ENCODE data around the gene GTF3C5.
"Not testable (repeated sequence)": the region's sequence is repeated elsewhere in the genome, so short reads cannot be mapped to it uniquely, and the experiment has no call there.

Gene GTF3C5

DNA sequence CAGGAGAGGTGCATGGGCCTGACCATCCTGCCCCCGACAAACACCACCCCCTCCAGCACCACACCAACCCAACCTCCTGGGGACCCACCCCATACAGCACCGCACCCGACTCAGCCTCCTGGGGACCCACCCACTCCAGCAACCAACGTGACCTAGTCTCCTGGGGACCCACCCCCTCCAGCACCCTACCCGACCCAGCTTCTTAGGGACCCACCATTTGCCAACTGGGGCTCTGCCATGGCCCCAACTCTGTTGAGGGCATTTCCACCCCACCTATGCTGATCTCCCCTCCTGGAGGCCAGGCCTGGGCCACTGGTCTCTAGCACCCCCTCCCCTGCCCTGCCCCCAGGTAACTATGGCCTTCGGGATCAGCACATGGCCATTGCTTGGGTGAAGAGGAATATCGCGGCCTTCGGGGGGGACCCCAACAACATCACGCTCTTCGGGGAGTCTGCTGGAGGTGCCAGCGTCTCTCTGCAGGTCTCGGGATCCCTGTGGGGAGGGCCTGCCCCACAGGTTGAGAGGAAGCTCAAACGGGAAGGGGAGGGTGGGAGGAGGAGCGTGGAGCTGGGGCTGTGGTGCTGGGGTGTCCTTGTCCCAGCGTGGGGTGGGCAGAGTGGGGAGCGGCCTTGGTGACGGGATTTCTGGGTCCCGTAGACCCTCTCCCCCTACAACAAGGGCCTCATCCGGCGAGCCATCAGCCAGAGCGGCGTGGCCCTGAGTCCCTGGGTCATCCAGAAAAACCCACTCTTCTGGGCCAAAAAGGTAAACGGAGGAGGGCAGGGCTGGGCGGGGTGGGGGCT lies 35.6 kb downstream of the GTF3C5 start:
- H3K4me3 ChIP-seq (ENCODE audit: low read length), result no peak overlapping the region
- TF ChIP-seq CTCF (conservative IDR thresholded peaks at IDR 0.05; ENCODE audit: low read length), result no peak
- DNase-seq (ENCODE audit: low read depth), result no peak

DNA sequence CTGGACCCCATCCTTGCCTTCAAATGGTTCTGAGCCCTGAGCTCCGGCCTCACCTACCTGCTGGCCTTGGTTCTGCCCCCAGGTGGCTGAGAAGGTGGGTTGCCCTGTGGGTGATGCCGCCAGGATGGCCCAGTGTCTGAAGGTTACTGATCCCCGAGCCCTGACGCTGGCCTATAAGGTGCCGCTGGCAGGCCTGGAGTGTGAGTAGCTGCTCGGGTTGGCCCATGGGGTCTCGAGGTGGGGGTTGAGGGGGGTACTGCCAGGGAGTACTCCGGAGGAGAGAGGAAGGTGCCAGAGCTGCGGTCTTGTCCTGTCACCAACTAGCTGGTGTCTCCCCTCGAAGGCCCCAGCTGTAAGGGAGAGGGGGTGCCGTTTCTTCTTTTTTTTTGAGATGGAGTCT lies 36.2 kb downstream of the GTF3C5 start:
- no peak for TF ChIP-seq CTCF (conservative IDR thresholded peaks at IDR 0.05; ENCODE audit: low read length)
- no peak for DNase-seq (ENCODE audit: low read depth)
- H3K4me3 ChIP-seq (ENCODE audit: low read length), result no peak overlapping the region

- TF ChIP-seq CTCF (conservative IDR thresholded peaks at IDR 0.05; ENCODE audit: low read length), result no peak
- no peak overlapping the region for H3K4me3 ChIP-seq (ENCODE audit: low read length)
- DNase-seq (ENCODE audit: low read depth), result no peak
These were observed 37.0 kb downstream of the GTF3C5 start for GRCh38 chr9:133067813-133068212.

DNA sequence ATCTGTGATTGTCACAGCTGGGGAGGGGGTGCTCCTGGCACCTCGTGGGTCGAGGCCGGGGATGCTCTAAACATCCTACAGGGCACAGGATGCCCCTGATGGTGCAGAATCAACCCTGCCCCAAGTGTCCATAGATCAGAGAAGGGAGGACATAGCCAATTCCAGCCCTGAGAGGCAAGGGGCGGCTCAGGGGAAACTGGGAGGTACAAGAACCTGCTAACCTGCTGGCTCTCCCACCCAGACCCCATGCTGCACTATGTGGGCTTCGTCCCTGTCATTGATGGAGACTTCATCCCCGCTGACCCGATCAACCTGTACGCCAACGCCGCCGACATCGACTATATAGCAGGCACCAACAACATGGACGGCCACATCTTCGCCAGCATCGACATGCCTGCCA lies 37.6 kb downstream of the GTF3C5 start:
- DNase-seq (ENCODE audit: low read depth); H3K4me3 ChIP-seq (ENCODE audit: low read length): not testable (repeated sequence)

GRCh38 chr9:133070500-133070961 lies 39.7 kb downstream of the GTF3C5 start:
- DNase-seq (ENCODE audit: low read depth); H3K4me3 ChIP-seq (ENCODE audit: low read length): not testable (repeated sequence)

GRCh38 chr9:133070985-133071384 lies 40.2 kb downstream of the GTF3C5 start:
- DNase-seq (ENCODE audit: low read depth); H3K4me3 ChIP-seq (ENCODE audit: low read length): not testable (repeated sequence)

- no peak overlapping the region for H3K4me3 ChIP-seq (ENCODE audit: low read length)
- DNase-seq (ENCODE audit: low read depth), result no peak
- no peak for TF ChIP-seq CTCF (conservative IDR thresholded peaks at IDR 0.05; ENCODE audit: low read length)
These were observed 40.8 kb downstream of the GTF3C5 start for GRCh38 chr9:133071484-133072150.

DNA sequence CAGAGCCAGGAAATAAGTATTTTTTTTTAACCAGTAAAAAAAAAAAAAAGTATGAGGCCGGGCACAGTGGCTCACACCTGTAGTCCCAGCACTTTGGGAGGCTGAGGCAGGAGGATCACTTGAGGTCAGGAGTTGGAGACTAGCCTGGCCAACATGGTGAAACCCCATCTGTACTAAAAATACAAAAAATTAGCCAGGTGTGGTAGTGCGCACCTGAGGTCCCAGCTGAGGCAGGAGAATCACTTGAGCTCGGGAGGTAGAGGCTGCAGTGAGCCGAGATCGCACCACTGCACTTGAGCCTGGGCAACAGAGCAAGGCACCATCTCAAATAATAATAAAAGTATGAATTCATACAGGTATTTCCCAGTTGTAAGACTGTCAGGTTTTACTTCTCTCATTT lies 41.4 kb downstream of the GTF3C5 start:
- not testable (repeated sequence) for DNase-seq (ENCODE audit: low read depth); H3K4me3 ChIP-seq (ENCODE audit: low read length)

DNA sequence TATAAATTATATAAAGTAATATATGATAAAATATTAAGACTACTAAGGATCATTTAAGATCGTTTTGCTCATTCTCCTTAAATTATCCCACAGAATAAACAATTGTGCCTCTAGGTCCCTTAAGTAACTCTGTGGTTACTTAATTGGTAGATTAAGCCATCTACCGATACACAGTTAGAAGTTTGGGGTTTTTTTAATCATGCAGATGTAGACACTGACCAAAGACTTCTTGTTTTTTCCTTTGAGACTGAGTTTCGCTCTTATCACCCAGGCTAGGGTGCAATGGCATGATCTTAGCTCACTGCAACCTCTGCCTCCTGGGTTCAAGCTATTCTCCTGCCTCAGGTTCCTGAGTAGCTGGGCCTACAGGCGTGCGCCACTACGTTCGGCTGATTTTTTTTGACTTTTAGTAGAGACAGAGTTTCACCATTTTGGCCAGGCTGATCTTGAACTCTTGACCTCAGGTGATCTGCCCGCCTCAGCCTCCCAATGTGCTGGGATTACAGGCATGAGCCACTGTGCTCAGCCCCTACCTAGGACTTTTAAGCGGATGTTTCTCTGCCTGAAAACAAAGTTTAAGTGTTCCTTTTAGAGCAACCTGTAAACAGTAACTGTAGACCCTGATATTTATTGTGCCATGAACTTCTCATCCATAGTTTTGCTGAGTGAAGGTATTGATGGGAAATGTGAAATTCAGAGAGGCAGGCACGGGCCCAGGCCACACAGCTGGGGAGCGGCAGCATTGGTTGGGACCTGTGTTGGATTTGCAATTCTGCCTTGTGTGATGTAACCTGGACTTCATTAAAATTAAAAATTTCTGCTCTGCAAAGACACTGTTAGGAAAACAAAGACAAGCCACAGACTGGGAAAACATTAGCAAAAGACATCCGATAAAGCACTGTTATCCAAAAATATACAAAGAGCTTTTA lies 42.6 kb downstream of the GTF3C5 start:
- no peak for TF ChIP-seq CTCF (conservative IDR thresholded peaks at IDR 0.05; ENCODE audit: low read length)
- no peak overlapping the region for H3K4me3 ChIP-seq (ENCODE audit: low read length)
- DNase-seq (ENCODE audit: low read depth), result no peak
